22Rv1 (cell line): ENCODE data around the gene KRT40.

Experiments
- ZFX ChIP-seq: fragments of 450-650 bp; IDR thresholded peaks from 2 replicates; pipeline ENCODE4 v1.6.1; 2017; ENCODE audit warnings: antibody characterized with exemption, borderline replicate concordance
- TF ChIP-seq, protein P1 (sequence below): fragments of 450-650 bp; IDR thresholded peaks from 2 replicates; pipeline ENCODE4 v1.5.1; 2017; ENCODE audit warnings: mild to moderate bottlenecking

DNA sequence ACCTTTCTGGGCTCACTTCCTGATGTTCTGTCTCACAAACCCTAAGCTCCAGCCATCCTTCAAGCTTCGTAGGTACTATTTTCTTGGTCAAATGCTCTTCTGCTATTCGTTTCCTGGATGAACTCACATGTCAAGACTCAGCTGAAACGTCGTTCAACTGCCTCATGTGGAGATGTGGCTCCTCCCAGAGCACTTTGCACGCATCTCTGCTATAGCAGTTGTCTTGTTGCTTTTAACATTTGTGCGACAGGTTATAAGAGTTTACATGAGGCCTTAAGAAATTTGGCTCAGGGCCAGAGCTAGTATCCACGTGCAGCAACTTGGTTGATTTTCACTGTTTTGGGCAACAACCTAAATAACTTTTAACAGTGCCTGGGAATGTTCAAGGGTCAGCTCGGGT lies 2.8 kb upstream of the KRT40 start:
- TF ChIP-seq, protein P1, sequence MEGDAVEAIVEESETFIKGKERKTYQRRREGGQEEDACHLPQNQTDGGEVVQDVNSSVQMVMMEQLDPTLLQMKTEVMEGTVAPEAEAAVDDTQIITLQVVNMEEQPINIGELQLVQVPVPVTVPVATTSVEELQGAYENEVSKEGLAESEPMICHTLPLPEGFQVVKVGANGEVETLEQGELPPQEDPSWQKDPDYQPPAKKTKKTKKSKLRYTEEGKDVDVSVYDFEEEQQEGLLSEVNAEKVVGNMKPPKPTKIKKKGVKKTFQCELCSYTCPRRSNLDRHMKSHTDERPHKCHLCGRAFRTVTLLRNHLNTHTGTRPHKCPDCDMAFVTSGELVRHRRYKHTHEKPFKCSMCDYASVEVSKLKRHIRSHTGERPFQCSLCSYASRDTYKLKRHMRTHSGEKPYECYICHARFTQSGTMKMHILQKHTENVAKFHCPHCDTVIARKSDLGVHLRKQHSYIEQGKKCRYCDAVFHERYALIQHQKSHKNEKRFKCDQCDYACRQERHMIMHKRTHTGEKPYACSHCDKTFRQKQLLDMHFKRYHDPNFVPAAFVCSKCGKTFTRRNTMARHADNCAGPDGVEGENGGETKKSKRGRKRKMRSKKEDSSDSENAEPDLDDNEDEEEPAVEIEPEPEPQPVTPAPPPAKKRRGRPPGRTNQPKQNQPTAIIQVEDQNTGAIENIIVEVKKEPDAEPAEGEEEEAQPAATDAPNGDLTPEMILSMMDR: no peak
- TF ChIP-seq ZFX: no peak
